Activated CD4-positive, alpha-beta T cell treated with anti-CD3 and anti-CD28 coated beads, Interleukin-2, amount 50 U/mL, for 4 hours (primary cell): ENCODE measurements around the gene EVC.
"Not testable (repeated sequence)": the region's sequence is repeated elsewhere in the genome, so short reads cannot be mapped to it uniquely, and the experiment has no call there.

Experiments used
- DNase-seq, 2 experiments: peaks; one replicate each; pipeline ENCODE4 v3.0.0-alpha.2; 2020

The EVC gene

GRCh38 chr4:5789141-5789540 is 78.1 kb downstream of the EVC start:
- DNase-seq = no peak

- no peak for DNase-seq
Observed at GRCh38 chr4:5790546-5790857, 79.5 kb downstream of the EVC start.

GRCh38 chr4:5791654-5792053 is 80.7 kb downstream of the EVC start:
- DNase-seq = no peak

GRCh38 chr4:5793514-5793913 is 82.5 kb downstream of the EVC start:
- no peak for DNase-seq

GRCh38 chr4:5795580-5795979 is 84.6 kb downstream of the EVC start:
- no peak for DNase-seq

DNA sequence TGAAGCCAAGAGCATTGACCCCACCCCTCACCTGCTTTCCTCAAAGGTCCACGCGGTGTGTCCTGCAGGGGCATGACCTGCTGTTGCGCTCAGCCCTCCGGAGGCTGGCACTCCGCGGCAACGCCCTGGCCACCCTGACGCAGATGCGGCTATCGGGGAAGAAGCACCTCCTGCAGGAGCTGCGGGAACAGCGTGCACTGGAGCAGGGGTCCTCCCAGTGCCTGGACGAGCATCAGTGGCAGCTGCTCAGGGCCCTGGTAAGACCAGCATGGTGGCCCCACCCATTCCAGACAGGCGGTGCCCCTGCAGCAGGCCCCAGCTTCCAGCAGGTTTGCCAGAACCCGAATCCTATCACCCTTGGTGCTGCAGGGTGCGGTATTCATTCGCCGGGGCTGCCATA is 86.0 kb downstream of the EVC start:
- DNase-seq = no peak

DNA sequence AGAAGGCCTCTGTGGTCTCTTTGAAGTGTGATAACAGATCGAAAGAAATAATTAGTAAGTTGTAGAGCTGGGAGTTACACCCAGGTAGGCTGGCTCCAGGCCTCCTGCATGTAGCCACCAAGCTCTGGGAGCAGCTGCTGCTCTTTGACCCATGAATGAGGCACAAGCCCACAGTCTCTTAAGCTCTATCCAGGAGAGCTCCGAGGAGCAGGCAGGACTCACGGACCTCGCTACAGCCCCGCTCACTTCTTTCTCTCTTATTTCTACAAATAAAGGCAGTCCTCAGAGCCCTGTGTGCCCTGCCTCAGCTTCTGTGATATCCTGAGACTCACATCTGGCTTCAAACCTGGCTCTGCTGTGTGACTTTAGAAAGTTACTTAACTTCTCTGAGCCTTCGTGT is 86.9 kb downstream of the EVC start:
- no peak for DNase-seq

- DNase-seq = no peak
Observed at GRCh38 chr4:5798462-5798861, 87.5 kb downstream of the EVC start.

- no peak for DNase-seq
Observed at GRCh38 chr4:5798946-5799345, 87.9 kb downstream of the EVC start.

DNA sequence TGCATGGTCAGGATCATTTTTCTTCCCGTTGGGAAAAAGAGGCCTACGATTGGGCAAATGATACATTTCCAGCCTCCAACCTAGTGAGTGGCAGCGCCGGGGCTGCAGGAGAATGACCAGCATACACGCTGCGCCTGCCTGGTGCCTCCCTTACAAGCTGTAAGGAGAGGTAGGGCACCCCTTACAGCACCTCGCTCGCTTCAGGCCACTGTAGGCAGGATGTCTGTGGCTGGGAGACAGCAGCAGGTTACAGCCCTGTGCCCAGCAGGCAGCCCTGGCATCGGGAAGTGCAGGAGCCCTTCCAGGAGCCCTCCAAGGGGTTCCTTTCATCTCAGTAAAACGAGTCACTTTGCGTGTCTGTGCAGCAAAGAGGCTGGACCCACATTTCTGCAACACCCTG is 88.4 kb downstream of the EVC start:
- DNase-seq = no peak

DNA sequence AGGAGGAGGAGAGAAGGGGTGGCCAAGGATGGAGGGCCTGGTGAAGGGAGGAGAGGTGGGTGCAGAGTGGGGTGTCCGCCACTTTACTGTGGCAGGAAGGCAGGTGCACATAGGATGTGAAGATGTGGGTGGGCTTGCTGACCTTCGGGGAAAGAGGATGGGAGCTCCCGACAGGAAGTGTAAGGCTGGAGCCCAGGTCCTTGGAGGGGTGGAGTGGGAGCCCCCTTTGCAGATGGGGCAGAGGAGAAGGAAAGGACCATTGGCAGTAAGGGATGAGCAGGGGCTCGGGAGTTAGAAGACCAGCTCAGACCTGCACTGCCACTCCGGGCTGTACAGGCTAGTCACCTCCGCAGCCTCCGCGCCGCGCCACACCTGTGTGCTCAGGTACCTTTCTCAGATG is 89.5 kb downstream of the EVC start:
- no peak for DNase-seq

- DNase-seq = no peak
Observed at GRCh38 chr4:5801696-5802095, 90.7 kb downstream of the EVC start.

- no peak for DNase-seq
Observed at GRCh38 chr4:5802565-5802964, 91.6 kb downstream of the EVC start.

DNA sequence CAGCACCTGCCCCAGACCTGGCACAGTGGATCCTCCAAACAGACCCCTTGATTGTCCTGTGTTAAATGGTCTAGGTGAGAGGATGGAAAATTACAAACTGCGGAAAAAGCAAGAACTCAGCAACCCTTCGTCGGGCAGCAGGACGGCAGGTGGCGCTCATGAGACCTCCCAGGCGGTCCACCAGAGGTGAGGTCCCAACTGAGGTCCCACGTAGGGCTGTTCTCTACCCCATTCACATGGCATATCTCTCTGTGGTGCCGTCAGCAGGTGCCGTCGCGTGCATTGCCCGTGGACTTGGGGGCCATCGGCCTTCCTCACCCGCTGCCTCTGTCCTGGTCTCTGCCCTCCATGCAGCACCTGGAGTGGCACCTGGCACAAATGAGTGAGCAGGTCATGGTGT is 93.7 kb downstream of the EVC start:
- no peak for DNase-seq

DNA sequence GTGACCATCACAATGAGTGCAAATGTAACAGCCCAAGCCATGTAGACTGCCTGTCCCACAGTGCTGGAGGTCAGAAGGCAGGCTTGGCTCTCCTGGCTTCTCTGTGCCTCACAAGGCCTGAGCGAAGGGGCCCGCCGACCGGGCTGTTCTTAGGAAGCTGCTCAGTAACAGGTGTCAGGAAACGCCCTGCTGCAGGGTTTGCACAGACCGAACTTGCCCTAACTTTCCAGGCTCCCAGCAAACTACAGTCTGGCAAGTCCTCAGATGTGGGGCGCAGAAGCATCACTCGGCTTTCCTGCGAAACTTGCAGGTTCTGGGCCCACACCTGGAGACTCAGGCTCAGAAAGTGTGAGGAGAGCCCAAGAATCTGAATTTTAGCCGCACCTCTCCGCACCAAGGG is 94.3 kb downstream of the EVC start:
- DNase-seq = no peak

GRCh38 chr4:5808081-5808741 is 97.2 kb downstream of the EVC start:
- DNase-seq = no peak

DNA sequence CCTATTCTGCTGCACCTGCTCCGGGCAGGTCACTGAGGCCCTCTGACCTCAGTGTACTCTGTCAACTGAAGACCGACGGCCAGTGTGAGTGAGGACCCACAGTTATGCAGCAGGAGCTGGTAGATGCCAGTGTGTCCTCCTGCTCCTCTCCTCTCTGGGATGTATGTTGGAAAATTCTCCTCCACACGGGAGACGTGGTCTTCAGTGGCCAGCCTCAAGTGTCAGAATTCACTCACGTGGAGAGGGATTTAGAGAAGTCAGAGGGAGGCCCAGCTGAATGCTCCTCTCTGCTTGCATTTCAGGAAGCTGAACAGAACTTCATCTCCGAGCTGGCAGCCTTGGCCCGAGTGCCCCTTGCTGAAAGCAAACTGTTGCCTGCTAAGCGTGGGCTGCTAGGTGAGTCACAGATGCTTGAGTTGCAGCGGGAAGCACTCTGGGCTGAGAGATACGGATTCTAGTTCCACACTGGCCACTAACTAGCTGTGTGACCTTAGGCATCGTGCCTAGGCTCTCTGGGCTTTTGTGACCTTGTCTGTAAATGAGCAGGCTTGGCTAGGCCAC is 98.3 kb downstream of the EVC start:
- DNase-seq = no peak

DNA sequence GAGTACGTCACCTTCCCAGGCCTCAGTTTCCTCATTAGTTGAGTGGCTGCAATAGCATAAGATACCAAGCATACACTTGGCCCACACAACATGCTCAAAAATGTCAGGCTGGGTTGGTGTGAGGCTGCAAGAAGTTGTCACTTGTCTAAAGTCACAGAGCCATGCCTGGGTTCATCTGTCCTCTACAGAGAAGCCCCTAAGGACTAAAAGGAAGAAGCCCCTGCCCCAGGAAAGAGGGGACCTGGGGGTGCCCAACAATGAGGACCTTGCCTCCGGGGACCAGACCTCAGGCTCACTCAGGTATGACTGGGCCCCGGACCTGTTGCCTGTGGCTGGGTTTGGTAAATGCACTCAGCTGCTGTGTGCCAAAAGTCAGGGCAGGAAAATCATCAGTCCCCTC is 99.2 kb downstream of the EVC start:
- no peak for DNase-seq

- no peak for DNase-seq
Observed at GRCh38 chr4:5810770-5811430, 99.9 kb downstream of the EVC start.

GRCh38 chr4:5812057-5812456 is 101.1 kb downstream of the EVC start:
- DNase-seq = not testable (repeated sequence)

DNA sequence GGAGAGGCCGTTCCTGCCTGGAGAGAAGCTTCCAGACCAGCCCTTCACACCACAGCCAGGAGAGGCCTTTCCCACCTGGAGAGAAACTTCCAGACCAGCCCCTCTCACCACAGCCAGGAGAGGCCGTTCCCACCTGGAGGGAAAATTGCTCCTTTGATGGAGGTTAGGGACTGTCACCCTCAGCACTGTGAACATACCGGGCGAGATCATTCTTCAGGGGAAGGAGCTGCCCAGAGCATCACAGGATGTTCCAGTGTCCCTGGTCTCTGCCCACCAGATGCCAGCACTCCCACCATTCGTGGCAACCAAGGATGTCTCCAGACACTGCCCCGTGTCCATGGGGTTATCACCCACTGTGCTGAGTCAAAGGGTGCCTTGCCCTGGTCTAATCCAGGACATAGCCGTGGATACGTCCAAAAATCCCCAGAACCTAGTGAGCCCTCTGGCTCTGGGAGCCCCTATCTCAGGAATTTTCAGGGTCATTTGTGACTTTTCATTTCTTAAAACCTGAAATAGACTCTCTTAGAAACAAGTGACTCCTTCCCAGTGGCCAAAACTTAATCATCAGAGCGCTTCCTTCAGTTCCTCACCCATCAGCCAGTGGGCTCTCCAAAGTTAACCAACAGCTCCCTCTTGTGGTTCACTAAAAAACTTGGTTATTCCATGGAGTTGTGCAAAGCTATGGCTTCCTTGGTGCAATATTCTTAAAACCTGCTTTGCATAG is 101.7 kb downstream of the EVC start:
- no peak for DNase-seq

DNA sequence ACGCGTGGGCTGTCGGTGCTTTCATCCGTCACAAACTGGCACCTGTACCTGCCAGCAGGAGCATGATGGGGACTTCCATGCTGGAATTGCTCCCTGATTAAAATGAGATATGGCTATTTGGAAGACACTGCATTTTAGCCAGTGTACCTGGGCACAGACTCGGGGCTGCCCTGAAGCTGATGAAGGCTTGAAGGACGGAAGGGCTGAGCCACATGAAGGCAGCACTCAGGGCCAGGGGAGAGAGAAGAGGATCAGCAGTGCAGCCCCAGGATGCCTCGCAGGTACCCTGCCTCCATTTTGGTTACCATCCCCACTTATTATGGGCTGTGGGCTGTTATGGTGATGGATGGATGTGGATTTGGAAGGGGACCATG is 102.9 kb downstream of the EVC start:
- DNase-seq = no peak

DNA sequence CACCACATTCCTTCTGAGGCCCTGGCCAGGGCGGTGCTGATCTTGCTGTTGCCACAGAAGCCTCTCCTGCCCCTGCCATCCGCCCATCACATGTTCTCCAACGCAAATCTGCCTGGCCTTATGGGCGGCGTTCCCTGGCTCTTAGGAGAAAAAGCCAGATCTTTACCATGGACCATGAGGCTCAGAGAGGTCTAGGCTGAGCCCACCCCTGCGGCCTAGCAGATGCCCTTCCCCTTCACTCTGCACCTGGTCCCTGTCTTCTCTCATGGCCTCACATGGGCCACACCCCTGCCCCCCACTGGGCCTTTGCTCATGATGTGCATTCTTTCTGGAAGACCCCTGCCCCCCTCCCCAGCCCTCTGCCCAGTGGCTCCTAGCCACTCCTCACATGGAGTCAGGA is 103.4 kb downstream of the EVC start:
- no peak for DNase-seq

GRCh38 chr4:5815641-5816040 is 104.6 kb downstream of the EVC start:
- no peak for DNase-seq
